ENCODE measurements around the gene ALPL. TPM values are rescaled to one million over a fixed set of nuclear protein-coding genes. Genes with fewer than 3 reads are reported as not detected.

Gene ALPL
- total RNA-seq, 1 donor from 2014 or later, result 16.7 TPM

DNA sequence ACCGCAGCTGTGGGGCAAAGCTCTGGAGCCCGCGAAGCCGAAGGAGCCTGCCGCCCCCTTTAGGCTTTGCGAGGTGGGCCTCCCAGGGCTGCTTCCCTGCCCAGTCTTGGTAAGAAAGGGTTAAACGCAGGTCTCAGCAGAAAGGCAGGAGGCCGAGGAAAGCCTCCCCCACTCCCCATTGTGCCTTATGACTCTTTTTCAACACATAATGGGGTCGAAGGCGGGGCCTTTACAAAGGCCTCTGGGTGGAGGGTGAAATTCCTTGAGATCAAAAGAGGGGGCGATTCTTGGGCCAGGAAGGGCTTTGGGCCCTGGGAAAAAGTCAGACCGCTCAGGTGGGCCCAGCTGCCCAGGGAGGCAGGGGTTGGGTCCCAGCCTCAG is 880 bp downstream of the ALPL start:
- H3K4me3 Mint-ChIP-seq, result peak overlapping the region; percentile 75
- H3K4me1 Mint-ChIP-seq, result peaks cover 14% of the 10 kb centered on the region
- H3K9me3 Mint-ChIP-seq, result no peaks in the 10 kb centered on the region
- H3K27me3 Mint-ChIP-seq (ENCODE audit: low read depth), result peaks cover 55% of the 10 kb centered on the region
- no peak overlapping the region for H3K27ac Mint-ChIP-seq (ENCODE audit: unreplicated experiment)
- TF ChIP-seq, protein P1, sequence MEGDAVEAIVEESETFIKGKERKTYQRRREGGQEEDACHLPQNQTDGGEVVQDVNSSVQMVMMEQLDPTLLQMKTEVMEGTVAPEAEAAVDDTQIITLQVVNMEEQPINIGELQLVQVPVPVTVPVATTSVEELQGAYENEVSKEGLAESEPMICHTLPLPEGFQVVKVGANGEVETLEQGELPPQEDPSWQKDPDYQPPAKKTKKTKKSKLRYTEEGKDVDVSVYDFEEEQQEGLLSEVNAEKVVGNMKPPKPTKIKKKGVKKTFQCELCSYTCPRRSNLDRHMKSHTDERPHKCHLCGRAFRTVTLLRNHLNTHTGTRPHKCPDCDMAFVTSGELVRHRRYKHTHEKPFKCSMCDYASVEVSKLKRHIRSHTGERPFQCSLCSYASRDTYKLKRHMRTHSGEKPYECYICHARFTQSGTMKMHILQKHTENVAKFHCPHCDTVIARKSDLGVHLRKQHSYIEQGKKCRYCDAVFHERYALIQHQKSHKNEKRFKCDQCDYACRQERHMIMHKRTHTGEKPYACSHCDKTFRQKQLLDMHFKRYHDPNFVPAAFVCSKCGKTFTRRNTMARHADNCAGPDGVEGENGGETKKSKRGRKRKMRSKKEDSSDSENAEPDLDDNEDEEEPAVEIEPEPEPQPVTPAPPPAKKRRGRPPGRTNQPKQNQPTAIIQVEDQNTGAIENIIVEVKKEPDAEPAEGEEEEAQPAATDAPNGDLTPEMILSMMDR (conservative IDR thresholded peaks at IDR 0.05), result no peak
- DNase-seq (ENCODE audit: low read depth, low spot score), result no peak
- no peaks in the 10 kb centered on the region for H3K36me3 Mint-ChIP-seq (ENCODE audit: low read depth)

DNA sequence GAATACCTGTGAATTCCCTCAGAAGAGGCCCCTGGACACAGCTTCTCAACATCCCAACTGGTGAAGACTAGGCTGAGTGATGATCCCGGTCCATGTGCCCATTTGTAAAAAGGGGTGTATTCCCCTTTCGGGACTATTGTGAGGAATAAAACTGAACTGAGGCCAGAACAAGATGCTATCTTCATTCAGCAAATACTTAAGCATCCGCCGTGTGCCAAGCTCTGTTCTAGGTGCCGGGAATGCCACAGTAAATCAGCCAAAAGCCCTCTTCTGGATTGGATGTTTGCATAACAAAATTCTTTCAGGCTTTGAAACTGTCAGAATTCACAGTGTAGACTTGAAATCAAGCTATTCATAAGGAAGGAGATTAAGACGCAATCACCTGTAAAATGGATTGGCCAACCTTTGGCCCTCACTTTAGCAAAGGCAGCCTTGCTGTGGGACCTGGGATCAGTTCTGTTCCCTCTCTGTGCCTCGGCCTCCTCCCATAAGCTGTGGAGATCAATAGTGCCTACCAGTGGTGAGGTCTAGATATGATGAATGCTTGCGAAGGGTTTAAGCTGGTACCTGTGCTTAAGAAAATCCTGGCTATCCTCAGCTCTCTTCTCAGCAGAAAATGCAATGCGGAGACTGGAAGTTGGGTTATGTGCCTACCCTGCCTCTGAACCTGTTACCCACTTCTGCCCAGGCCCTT is 1.8 kb downstream of the ALPL start:
- Mint-ChIP-seq H3K27ac (ENCODE audit: unreplicated experiment) (no peak overlapping the region), H3K27me3 (ENCODE audit: low read depth) (peaks cover 55% of the 10 kb centered on the region), H3K4me3 (peak overlapping the region; percentile 75), H3K36me3 (ENCODE audit: low read depth) (no peaks in the 10 kb centered on the region), H3K4me1 (peaks cover 14% of the 10 kb centered on the region), H3K9me3 (no peaks in the 10 kb centered on the region)
- DNase-seq (ENCODE audit: low read depth, low spot score), result no peak
- TF ChIP-seq, protein P1 (conservative IDR thresholded peaks at IDR 0.05), result no peak

GRCh38 chr1:21511579-21512522 is 2.6 kb downstream of the ALPL start:
- H3K36me3 Mint-ChIP-seq (ENCODE audit: low read depth), result no peaks in the 10 kb centered on the region
- no peak overlapping the region for H3K27ac Mint-ChIP-seq (ENCODE audit: unreplicated experiment)
- H3K27me3 Mint-ChIP-seq (ENCODE audit: low read depth), result peaks cover 48% of the 10 kb centered on the region
- TF ChIP-seq, protein P1 (conservative IDR thresholded peaks at IDR 0.05), result no peak
- peak overlapping the region; percentile 44 for H3K4me3 Mint-ChIP-seq
- peaks cover 14% of the 10 kb centered on the region for H3K4me1 Mint-ChIP-seq
- no peaks in the 10 kb centered on the region for H3K9me3 Mint-ChIP-seq
- no peak for DNase-seq (ENCODE audit: low read depth, low spot score)

GRCh38 chr1:21514245-21514644 is 5.0 kb downstream of the ALPL start:
- peaks cover 31% of the 10 kb centered on the region for H3K27me3 Mint-ChIP-seq (ENCODE audit: low read depth)
- no peak overlapping the region for H3K4me3 Mint-ChIP-seq
- no peaks in the 10 kb centered on the region for H3K36me3 Mint-ChIP-seq (ENCODE audit: low read depth)
- H3K27ac Mint-ChIP-seq (ENCODE audit: unreplicated experiment), result no peak overlapping the region
- no peak for DNase-seq (ENCODE audit: low read depth, low spot score)
- TF ChIP-seq, protein P1 (conservative IDR thresholded peaks at IDR 0.05), result no peak
- H3K9me3 Mint-ChIP-seq, result no peaks in the 10 kb centered on the region
- H3K4me1 Mint-ChIP-seq, result peaks cover 9% of the 10 kb centered on the region

GRCh38 chr1:21517161-21517589 is 8.0 kb downstream of the ALPL start:
- DNase-seq (ENCODE audit: low read depth, low spot score), result no peak
- Mint-ChIP-seq H3K9me3 (no peaks in the 10 kb centered on the region), H3K4me3 (no peak overlapping the region), H3K27ac (ENCODE audit: unreplicated experiment) (no peak overlapping the region), H3K36me3 (ENCODE audit: low read depth) (no peaks in the 10 kb centered on the region), H3K4me1 (no peaks in the 10 kb centered on the region), H3K27me3 (ENCODE audit: low read depth) (peaks cover 7% of the 10 kb centered on the region)
- TF ChIP-seq, protein P1 (conservative IDR thresholded peaks at IDR 0.05), result no peak
